GM21529 (cell line): ENCODE measurements around the gene CYP2C8.
"Not testable (repeated sequence)": the region's sequence is repeated elsewhere in the genome, so short reads cannot be mapped to it uniquely, and the experiment has no call there.

Experiments used
- ATAC-seq: cut with Tn5 transposase; IDR thresholded peaks from one replicate; pipeline ENCODE4 v1.9.1; 2021; ENCODE audit not compliant: unreplicated experiment

CYP2C8 gene

GRCh38 chr10:95069286-95069685 is at the start of gene CYP2C8:
CYP2C8 (minus strand) TSS chr10:95069497; CDS start chr10:95069402, 95 bp downstream.
- no peak for ATAC-seq

GRCh38 chr10:95116869-95117269 is 47.6 kb upstream of the CYP2C8 start:
- no peak for ATAC-seq

DNA sequence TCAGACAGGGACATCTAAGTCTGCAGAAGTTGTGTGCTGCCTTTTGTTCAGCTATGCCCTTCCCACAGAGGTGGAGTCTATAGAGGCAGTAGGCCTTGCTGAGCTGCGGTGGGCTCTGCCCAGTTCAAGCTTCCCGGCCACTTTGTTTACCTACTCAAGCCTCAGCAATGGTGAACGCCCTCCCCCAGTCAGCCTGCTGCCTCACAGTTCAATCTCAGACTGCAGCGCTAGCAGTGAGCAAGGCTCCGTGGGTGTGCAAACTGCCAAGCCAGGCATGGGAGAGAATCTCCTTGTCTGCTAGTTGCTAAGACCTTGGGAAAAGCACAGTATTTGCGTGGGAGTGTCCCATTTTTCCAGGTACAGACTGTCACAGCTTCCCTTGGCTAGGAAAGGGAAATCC is 41.5 kb upstream of the CYP2C8 start:
- not testable (repeated sequence) for ATAC-seq

DNA sequence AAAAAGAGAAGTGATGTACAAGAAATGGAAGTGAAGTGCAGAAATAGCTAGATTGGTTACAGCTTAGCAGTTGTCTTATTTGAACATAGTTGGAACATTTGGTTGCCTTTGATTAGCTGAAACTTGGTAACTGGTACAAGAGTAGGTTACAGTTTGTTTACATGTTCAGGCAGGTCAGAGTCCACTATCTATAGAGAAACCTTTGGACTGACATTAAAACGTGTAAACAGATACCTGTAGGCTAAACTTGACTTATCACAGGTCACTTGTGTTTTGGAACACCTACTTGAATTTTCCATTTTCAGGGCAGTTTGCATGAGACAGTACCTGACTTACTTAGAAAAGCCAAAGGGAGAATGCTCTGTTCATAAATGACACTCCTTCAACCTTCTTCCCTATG is 28.5 kb upstream of the CYP2C8 start:
- no peak for ATAC-seq

- ATAC-seq: no peak
Measured at GRCh38 chr10:95096143-95096542, 26.8 kb upstream of the CYP2C8 start.

DNA sequence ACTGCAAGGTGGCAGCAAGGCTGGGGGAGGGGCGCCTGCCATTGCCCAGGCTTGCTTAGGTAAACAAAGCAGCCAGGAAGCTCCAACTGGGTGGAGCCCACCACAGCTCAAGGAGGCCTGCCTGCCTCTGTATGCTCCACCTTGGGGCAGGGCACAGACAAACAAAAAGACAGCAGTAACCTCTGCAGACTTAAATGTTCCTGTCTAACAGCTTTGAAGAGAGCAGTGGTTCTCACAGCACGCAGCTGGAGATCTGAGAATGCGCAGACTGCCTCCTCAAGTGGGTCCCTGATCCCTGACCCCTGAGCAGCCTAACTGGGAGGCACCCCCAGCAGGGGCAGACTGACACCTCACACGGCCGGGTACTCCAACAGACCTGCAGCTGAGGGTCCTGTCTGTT is 10.3 kb upstream of the CYP2C8 start:
- not testable (repeated sequence) for ATAC-seq

GRCh38 chr10:95077556-95077955 is 8.3 kb upstream of the CYP2C8 start:
- no peak for ATAC-seq

DNA sequence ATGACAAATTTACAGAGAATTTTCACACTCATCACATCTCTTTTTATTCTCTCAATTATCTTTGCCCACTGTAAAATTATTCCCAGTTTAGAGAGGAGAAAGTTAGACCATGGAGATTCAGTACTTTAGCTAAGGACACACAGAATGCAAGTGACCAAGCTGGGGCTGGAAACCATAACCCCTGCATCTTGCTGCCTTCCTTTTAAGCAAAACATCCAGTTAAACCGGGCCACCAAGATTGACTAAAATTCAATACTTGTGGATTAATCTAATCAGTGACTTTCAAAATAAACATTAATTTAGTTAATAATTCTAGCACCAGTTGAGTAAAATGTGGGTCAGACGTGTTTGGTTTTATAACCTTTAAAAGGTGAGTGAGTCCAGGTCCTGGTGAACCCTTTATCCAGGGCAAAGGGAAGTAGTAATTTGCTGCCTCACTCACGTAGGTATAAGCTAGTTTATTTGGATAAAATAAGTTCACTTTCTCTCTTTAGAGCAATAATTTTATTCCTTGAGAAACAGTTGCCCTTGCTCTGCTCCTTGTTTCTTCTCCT is 1.9 kb upstream of the CYP2C8 start:
- ATAC-seq: no peak

DNA sequence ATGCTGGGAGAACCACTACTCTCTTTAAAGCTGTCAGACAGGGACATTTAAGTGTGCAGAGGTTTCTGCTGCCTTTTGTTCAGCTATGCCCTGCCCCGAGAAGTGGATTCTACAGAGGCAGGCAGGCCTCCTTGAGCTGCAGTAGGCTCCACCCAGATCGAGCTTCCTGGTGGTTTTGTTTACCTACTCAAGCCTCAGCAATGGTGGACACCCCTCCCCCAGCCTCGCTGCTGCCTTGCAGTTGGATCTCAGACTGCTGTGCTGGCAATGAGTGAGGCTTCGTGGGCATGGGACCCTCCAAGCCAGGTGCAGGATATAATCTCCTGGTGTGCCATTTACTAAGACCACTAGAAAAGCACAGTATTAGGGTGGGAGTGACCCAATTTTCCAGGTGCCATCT is 5.2 kb downstream of the CYP2C8 start:
- not testable (repeated sequence) for ATAC-seq

DNA sequence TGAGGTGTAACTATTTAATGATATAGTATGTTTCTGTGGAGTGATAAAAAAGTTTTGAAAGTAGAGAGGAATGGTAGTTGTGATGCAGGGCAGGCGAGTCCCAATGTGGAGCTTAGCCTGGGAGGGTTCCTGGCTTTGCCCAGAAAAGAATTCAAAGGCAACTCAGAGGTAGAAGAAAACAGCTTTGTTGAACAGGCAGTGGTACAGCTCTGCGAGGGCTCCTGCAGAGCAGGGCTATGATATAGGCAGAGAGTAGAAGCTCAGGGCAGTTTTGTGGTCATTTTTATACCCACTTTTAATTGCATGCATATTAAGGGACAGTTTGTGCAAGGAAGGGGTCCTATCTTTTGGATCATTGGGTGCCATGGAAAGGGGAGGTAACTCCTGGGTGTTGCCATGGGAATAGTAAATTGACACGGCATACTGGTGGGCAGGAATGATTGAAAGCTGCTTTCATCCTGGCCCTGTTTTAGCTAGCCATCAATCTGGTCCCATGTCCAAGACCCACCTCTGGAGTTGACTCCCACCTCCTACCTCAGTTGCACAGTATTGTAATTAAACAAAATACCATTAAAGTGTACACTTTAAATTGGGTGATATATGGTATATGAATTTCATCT is 12.4 kb downstream of the CYP2C8 start:
- ATAC-seq: no peak

DNA sequence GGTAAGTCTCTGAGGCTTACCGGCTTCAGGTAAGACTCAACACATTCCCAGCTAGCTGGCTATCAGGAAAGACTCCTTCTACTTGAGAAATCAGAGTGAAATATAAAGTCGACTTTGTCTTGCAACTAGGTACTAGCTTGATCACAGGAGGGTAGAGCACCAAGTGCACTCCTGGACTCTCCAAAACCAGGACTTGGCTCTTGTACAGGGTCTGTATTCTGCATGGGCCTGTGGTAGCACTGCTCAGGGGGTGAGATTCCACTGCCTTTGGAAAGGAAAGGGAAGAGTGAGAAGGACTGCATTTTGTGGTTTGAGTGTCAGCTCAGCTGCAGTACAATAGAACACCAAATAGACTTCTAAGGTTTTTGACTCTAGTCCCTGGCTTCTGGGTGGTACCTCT is 19.4 kb downstream of the CYP2C8 start:
- no peak for ATAC-seq

DNA sequence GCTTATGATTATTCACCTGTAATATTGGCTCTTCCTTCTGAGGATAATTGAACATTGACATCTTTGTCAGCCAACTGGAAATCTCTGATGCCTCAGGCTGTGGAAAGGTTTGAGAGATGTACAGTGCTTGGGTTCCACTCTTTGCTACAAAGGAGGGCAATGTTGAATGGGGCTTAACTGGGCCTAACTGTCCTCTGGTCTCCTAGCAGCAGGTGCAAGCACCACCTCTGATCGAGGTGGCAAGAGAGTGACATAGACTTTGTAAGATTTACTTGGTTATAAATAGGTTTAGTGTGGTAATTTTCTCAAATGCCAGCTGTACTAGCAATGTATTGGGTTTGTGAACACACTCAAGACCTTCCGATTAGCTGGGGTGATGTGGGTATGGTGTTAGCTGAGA is 21.1 kb downstream of the CYP2C8 start:
- ATAC-seq: no peak

- ATAC-seq: no peak
Measured at GRCh38 chr10:95039281-95039680, 30.0 kb downstream of the CYP2C8 start.

GRCh38 chr10:95035332-95036295 is 33.7 kb downstream of the CYP2C8 start:
- no peak for ATAC-seq

GRCh38 chr10:95034401-95034800 is 34.9 kb downstream of the CYP2C8 start:
- no peak for ATAC-seq

DNA sequence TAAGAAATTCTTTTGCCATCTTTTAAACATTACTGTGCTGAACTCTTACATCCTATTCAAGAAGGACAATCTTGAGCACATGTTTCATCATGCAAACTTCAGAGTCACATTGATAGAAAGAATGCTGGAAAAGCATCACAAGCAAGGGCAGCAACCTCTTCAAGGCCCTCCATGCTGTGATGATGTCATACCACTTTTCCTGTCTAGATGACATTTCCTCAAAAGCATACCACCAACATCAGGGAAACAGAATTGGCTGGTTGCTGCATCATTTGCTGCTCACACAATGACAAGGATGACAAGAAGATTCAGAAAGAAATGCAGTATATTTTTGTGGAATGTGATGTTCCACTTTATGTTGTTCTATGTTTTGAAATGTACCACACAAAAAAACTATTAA is 37.6 kb downstream of the CYP2C8 start:
- no peak for ATAC-seq

- no peak for ATAC-seq
Measured at GRCh38 chr10:95026461-95026860, 42.8 kb downstream of the CYP2C8 start.

GRCh38 chr10:94997741-94998174 is 71.5 kb downstream of the CYP2C8 start:
- no peak for ATAC-seq

GRCh38 chr10:94992811-94993210 is 76.5 kb downstream of the CYP2C8 start:
- ATAC-seq: no peak

DNA sequence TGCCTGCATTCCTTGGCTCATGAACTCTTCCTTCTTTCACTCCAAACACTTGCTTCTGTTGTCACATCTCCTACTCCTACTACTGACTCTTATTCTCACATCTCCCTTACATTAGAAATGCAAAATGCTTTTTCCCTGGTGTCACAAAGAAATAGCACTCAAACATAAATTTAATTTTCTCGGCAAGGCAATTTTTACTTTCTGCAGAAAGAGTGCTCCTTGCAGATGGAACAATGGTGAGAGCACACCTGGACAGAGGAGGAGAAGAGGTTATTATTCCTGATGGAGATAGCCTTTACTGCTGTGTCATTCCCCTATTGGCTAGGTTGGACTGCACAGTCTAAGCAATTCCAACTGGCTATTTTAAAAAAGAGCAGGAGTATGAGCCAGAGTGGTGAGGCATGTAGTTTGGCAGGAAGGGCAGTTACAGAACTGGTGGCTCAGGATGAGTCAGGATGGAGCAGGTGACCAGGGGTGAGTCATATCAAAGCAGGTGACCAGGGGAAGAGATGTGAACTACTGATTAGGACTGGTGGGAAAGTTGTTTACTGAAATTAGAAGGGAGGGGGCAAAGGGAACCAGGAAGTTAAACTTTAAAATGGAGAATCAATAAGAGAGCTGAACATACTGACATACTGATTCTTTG is 77.9 kb downstream of the CYP2C8 start:
- ATAC-seq: no peak

- no peak for ATAC-seq
Measured at GRCh38 chr10:94989192-94989591, 80.1 kb downstream of the CYP2C8 start.
